Astrocyte (in vitro differentiated cells and primary cell): Measurements from ENCODE around the gene CD53. TPM values are rescaled to one million over a fixed set of nuclear protein-coding genes. Genes with fewer than 3 reads are reported as not detected.

Experiments used
- DNase-seq: peaks from one replicate; pipeline ENCODE4 v3.0.0-alpha.2; 2010; ENCODE audit warnings: low read depth
- FAIRE-seq: peaks from 2 replicates; lab custom pipeline; 2011; peaks lifted over from hg19 to GRCh38; lab: Jason Lieb, UNC
- H2AFZ ChIP-seq: 2 replicates; pipeline ENCODE4 v1.6.0; 2012; ENCODE audit warnings: low read depth, low read length, inconsistent platforms
- H3K27ac ChIP-seq: 2 replicates; pipeline ENCODE4 v1.5.1; 2011; ENCODE audit warnings: low read depth, low read length, inconsistent platforms
- H3K27me3 ChIP-seq: 2 replicates; pipeline ENCODE4 v1.6.0; 2011; ENCODE audit warnings: low read length, inconsistent platforms; ENCODE audit not compliant: insufficient read depth
- H3K36me3 ChIP-seq: 2 replicates; pipeline ENCODE4 v1.5.1; 2011; ENCODE audit warnings: low read length, inconsistent platforms; ENCODE audit not compliant: insufficient read depth
- H3K4me1 ChIP-seq: 2 replicates; pipeline ENCODE4 v1.5.1; 2011; ENCODE audit warnings: low read length, inconsistent platforms; ENCODE audit not compliant: insufficient read depth
- H3K4me2 ChIP-seq: 2 replicates; pipeline ENCODE4 v1.6.0; 2012; ENCODE audit warnings: low read length, inconsistent platforms
- H3K4me3 ChIP-seq: 2 replicates; pipeline ENCODE4 v1.5.1; 2011; ENCODE audit warnings: low read depth, mild to moderate bottlenecking, low read length, inconsistent platforms; ENCODE audit not compliant: insufficient read depth
- H3K79me2 ChIP-seq: 2 replicates; pipeline ENCODE4 v1.6.0; 2012; ENCODE audit warnings: mild to moderate bottlenecking, low read length, inconsistent platforms; ENCODE audit not compliant: insufficient read depth
- H3K9ac ChIP-seq: 2 replicates; pipeline ENCODE4 v1.6.0; 2012; ENCODE audit warnings: mild to moderate bottlenecking, low read length, inconsistent platforms
- H3K9me3 ChIP-seq: 2 replicates; pipeline ENCODE4 v1.5.1; 2012; ENCODE audit warnings: low read depth, mild to moderate bottlenecking, low read length, inconsistent platforms; ENCODE audit not compliant: insufficient read depth
- H4K20me1 ChIP-seq: 2 replicates; pipeline ENCODE4 v1.6.0; 2012; ENCODE audit warnings: low read length, inconsistent platforms; ENCODE audit not compliant: insufficient read depth
- H3K27ac Mint-ChIP-seq: one replicate; pipeline ENCODE4 v1.8.0; 2021; ENCODE audit warnings: mild to moderate bottlenecking, mixed read lengths; ENCODE audit not compliant: unreplicated experiment
- H3K27me3 Mint-ChIP-seq: one replicate; pipeline ENCODE4 v1.8.0; 2021; ENCODE audit warnings: low read depth, mixed read lengths; ENCODE audit not compliant: unreplicated experiment
- H3K36me3 Mint-ChIP-seq: one replicate; pipeline ENCODE4 v1.8.0; 2021; ENCODE audit warnings: low read depth, mixed read lengths; ENCODE audit not compliant: unreplicated experiment
- H3K4me1 Mint-ChIP-seq: one replicate; pipeline ENCODE4 v1.8.0; 2021; ENCODE audit warnings: low read depth, mixed read lengths; ENCODE audit not compliant: unreplicated experiment
- H3K4me3 Mint-ChIP-seq: one replicate; pipeline ENCODE4 v1.8.0; 2021; ENCODE audit warnings: mild to moderate bottlenecking, moderate library complexity, mixed read lengths; ENCODE audit not compliant: unreplicated experiment
- H3K9me3 Mint-ChIP-seq: one replicate; pipeline ENCODE4 v1.8.0; 2021; ENCODE audit warnings: mild to moderate bottlenecking, mixed read lengths; ENCODE audit not compliant: unreplicated experiment
- EZH2 ChIP-seq: IDR thresholded peaks from 2 replicates; pipeline ENCODE4 v1.6.1; 2012; ENCODE audit warnings: mild to moderate bottlenecking, low read length, inconsistent platforms; ENCODE audit not compliant: insufficient read depth
- total RNA-seq: library from RNA; stranded (reverse); gene quantifications from 2 replicates; pipeline ENCODE4 v1.2.1, GENCODE V29; 2021
- TF ChIP-seq, protein P1 (sequence below): IDR thresholded peaks from 2 replicates; pipeline ENCODE4 v1.5.1; 2011; ENCODE audit warnings: low read depth, mild to moderate bottlenecking, inconsistent platforms, low read length, moderate library complexity; ENCODE audit not compliant: insufficient read depth

The CD53 gene
- total RNA-seq, 1 donor from 2014 or later, result not detected

DNA sequence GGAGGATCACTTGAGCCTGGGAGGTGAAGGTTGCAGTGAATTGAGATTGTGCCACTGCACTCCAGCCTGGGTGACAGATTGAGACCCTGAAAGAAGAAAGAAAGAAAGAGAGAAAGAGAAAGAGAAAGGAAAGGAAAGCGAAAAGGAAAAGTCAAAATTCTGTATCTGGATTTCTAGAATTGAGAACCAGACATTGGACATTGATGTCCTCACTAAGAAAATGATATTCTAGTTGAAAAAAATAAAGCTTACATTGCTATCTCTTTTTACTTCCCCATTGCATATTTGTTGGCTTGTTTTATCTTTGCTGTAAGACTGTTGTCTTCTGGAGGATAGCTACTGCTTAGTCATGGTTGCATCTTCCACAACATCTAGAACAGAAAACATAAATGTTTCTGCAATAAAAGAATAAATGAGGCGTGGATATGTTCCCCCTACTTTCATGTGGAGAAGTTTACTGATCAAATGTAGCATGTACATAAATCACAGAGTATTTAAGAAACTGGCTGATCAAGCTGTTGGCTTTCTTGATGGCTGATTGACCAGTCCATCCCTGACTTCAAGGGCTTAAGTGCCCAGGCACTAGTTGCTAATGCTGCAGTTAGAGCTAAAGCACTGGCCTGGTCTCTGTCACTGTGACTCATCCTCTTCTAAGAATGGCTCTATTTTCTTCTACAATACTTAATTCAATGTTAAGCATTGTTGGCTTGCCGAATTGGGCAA, 17.7 kb downstream of the CD53 start:
- no peak overlapping the region for H3K27ac ChIP-seq
- H3K4me3 ChIP-seq, result no peak overlapping the region
- Mint-ChIP-seq H3K36me3 (no peaks in the 10 kb centered on the region), H3K4me3 (no peak overlapping the region), H3K27ac (no peak overlapping the region), H3K27me3 (no peaks in the 10 kb centered on the region), H3K9me3 (no peaks in the 10 kb centered on the region), H3K4me1 (peaks cover 2% of the 10 kb centered on the region)
- no peak for DNase-seq
- no peak overlapping the region for H3K4me2 ChIP-seq
- no peaks in the 10 kb centered on the region for H3K79me2 ChIP-seq
- H2AFZ ChIP-seq, result no peak overlapping the region
- peak; percentile 5 for FAIRE-seq
- H4K20me1 ChIP-seq, result no peaks in the 10 kb centered on the region
- H3K9me3 ChIP-seq, result no peaks in the 10 kb centered on the region
- H3K27me3 ChIP-seq, result no peaks in the 10 kb centered on the region
- H3K4me1 ChIP-seq, result no peaks in the 10 kb centered on the region
- TF ChIP-seq EZH2, result no peak
- TF ChIP-seq, protein P1, sequence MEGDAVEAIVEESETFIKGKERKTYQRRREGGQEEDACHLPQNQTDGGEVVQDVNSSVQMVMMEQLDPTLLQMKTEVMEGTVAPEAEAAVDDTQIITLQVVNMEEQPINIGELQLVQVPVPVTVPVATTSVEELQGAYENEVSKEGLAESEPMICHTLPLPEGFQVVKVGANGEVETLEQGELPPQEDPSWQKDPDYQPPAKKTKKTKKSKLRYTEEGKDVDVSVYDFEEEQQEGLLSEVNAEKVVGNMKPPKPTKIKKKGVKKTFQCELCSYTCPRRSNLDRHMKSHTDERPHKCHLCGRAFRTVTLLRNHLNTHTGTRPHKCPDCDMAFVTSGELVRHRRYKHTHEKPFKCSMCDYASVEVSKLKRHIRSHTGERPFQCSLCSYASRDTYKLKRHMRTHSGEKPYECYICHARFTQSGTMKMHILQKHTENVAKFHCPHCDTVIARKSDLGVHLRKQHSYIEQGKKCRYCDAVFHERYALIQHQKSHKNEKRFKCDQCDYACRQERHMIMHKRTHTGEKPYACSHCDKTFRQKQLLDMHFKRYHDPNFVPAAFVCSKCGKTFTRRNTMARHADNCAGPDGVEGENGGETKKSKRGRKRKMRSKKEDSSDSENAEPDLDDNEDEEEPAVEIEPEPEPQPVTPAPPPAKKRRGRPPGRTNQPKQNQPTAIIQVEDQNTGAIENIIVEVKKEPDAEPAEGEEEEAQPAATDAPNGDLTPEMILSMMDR, result no peak
- H3K9ac ChIP-seq, result no peak overlapping the region
- no peaks in the 10 kb centered on the region for H3K36me3 ChIP-seq

DNA sequence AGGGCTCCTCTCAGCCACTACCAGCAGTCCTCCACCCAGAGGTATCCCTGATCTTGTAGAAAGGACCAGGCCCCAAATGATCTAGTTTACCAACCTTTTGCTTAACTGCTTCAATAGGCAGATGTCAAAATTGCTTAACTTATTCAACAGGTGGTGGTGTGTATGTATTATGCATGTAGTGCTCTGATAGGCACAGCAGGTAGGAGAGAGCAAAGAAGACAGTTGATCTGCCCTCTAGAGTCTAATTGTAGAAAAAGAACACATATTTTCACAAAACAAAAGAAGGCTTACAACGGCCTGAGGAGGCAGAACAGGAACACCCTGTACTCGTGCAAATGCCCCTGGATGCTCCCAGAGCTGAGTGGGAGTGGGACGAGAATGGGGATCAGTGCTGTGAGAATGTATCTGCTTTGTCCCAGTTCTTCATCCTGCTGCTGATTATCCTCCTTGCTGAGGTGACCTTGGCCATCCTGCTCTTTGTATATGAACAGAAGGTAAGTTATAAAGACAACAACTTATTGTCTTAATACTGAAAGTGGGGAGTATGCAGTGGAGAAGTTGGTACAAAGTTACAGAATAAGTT, 21.1 kb downstream of the CD53 start:
- H3K27ac ChIP-seq, result no peak overlapping the region
- Mint-ChIP-seq H3K36me3 (no peaks in the 10 kb centered on the region), H3K27me3 (peaks cover 5% of the 10 kb centered on the region), H3K4me3 (no peak overlapping the region), H3K4me1 (peaks cover 2% of the 10 kb centered on the region), H3K9me3 (no peaks in the 10 kb centered on the region), H3K27ac (no peak overlapping the region)
- no peaks in the 10 kb centered on the region for H3K79me2 ChIP-seq
- H3K4me2 ChIP-seq, result no peak overlapping the region
- H3K9ac ChIP-seq, result no peak overlapping the region
- no peak for TF ChIP-seq EZH2
- TF ChIP-seq, protein P1, result no peak
- no peaks in the 10 kb centered on the region for H3K27me3 ChIP-seq
- H3K4me1 ChIP-seq, result no peaks in the 10 kb centered on the region
- no peaks in the 10 kb centered on the region for H4K20me1 ChIP-seq
- H2AFZ ChIP-seq, result no peak overlapping the region
- no peak overlapping the region for H3K4me3 ChIP-seq
- DNase-seq (no peak), FAIRE-seq (no peak)
- H3K36me3 ChIP-seq, result no peaks in the 10 kb centered on the region
- H3K9me3 ChIP-seq, result no peaks in the 10 kb centered on the region

DNA sequence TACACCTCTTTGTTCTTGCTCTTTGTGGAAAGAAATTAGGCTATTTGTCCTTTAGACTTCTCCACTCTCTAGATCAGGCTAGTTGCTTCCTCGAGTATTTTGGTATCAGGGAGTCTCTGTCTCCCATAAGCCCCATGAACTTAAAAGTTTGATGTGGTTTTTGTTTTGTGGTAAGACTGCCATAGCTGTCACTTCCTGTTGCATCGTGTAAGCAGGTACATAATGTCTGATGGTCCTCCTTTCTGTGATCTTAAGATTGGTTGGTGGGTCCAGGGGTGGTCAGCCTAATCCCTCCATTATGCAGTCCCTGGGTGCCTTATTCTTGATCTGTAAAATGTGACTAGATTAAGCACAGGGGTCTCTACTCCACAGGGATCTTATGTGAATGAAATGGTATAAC, 23.1 kb downstream of the CD53 start:
- Mint-ChIP-seq H3K27ac (peak overlapping the region; percentile 48), H3K36me3 (no peaks in the 10 kb centered on the region), H3K9me3 (no peaks in the 10 kb centered on the region), H3K4me3 (no peak overlapping the region), H3K27me3 (peaks cover 8% of the 10 kb centered on the region), H3K4me1 (no peaks in the 10 kb centered on the region)
- TF ChIP-seq, protein P1, result no peak
- no peak for TF ChIP-seq EZH2
- Histone ChIP-seq H3K79me2 (no peaks in the 10 kb centered on the region), H3K27ac (no peak overlapping the region), H3K4me3 (no peak overlapping the region), H4K20me1 (no peaks in the 10 kb centered on the region), H2AFZ (no peak overlapping the region), H3K27me3 (no peaks in the 10 kb centered on the region), H3K9ac (no peak overlapping the region), H3K36me3 (no peaks in the 10 kb centered on the region), H3K4me2 (no peak overlapping the region), H3K4me1 (no peaks in the 10 kb centered on the region), H3K9me3 (no peaks in the 10 kb centered on the region)
- DNase-seq (no peak), FAIRE-seq (no peak)
